Measurements from ENCODE around the gene CYP2R1.
A peak's percentile ranks its signal among the peaks of the same experiment; 100 is the strongest.

CYP2R1 gene

DNA sequence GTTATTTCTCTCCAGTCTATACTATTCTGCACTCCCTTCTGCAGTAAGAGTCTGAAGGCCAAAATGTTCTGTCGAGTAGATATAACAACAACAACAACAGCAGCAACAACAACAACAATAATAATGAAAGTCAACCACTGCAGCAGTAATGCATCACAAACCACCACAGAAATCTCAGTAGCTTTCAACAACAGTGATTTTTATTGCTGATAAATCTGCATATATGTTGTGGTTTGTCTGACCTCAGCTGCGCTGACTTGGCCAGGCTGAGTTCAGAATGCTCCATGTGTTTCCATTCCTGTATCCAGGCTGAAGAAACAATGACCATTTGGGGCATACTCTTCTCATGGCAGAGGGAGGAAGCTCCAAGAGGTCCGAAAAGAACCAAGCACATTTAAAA lies 32.3 kb upstream of the CYP2R1 start:
- in situ Hi-C loops (cut with MboI; ENCODE audit: low sequenced_read_pairs, unreplicated experiment), result no loop called here
- TF ChIP-seq, protein P1, sequence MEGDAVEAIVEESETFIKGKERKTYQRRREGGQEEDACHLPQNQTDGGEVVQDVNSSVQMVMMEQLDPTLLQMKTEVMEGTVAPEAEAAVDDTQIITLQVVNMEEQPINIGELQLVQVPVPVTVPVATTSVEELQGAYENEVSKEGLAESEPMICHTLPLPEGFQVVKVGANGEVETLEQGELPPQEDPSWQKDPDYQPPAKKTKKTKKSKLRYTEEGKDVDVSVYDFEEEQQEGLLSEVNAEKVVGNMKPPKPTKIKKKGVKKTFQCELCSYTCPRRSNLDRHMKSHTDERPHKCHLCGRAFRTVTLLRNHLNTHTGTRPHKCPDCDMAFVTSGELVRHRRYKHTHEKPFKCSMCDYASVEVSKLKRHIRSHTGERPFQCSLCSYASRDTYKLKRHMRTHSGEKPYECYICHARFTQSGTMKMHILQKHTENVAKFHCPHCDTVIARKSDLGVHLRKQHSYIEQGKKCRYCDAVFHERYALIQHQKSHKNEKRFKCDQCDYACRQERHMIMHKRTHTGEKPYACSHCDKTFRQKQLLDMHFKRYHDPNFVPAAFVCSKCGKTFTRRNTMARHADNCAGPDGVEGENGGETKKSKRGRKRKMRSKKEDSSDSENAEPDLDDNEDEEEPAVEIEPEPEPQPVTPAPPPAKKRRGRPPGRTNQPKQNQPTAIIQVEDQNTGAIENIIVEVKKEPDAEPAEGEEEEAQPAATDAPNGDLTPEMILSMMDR (IDR thresholded peaks at IDR 0.05; ENCODE audit: borderline replicate concordance, control extremely low read depth, extremely low read depth, insufficient read depth, missing control alignments), result no peak
- DNase-seq (ENCODE audit: low spot score), result no peak

DNA sequence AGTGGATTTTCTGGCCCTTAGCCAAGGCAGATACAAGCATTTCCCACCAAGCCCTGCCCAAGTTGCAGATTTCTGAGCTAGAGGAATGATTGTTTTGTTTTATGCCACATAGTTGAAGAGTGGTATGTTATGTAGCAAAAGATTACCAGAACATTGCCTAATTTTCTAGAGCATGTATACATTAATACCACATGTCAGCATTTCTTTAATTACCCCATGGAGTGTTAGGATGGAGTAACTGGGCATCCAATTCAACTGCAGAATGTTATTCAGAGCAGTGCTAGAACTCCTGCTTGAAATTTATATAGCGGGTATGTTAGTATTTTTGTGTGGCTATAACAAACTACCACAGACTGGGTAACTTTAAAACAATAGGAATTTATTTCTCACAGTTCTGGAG lies 24.4 kb upstream of the CYP2R1 start:
- no peak for DNase-seq (ENCODE audit: low spot score)
- in situ Hi-C loops (cut with MboI; ENCODE audit: low sequenced_read_pairs, unreplicated experiment), result no loop called here
- TF ChIP-seq, protein P1 (IDR thresholded peaks at IDR 0.05; ENCODE audit: borderline replicate concordance, control extremely low read depth, extremely low read depth, insufficient read depth, missing control alignments), result no peak

DNA sequence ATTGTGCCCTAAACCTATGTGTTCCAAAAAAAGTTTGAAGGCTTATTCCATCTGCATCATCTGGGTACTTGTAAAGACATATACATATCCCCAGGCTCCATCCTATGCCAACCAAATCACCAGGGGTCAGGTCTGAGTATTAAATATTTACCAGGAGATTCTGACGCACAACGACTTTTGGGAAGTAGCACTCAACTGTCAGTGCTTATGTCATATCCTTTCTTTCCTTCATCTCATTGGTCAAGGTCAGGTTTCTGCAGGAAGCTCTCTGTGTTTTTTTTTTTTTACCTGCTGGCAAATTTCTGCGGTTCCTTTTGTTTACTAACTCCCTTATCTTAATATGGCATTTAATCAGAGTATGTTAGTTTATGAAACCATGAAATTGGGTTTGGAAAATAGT lies 22.5 kb upstream of the CYP2R1 start:
- in situ Hi-C loops (cut with MboI; ENCODE audit: low sequenced_read_pairs, unreplicated experiment), result no loop called here
- TF ChIP-seq, protein P1 (IDR thresholded peaks at IDR 0.05; ENCODE audit: borderline replicate concordance, control extremely low read depth, extremely low read depth, insufficient read depth, missing control alignments), result no peak
- DNase-seq (ENCODE audit: low spot score), result no peak

DNA sequence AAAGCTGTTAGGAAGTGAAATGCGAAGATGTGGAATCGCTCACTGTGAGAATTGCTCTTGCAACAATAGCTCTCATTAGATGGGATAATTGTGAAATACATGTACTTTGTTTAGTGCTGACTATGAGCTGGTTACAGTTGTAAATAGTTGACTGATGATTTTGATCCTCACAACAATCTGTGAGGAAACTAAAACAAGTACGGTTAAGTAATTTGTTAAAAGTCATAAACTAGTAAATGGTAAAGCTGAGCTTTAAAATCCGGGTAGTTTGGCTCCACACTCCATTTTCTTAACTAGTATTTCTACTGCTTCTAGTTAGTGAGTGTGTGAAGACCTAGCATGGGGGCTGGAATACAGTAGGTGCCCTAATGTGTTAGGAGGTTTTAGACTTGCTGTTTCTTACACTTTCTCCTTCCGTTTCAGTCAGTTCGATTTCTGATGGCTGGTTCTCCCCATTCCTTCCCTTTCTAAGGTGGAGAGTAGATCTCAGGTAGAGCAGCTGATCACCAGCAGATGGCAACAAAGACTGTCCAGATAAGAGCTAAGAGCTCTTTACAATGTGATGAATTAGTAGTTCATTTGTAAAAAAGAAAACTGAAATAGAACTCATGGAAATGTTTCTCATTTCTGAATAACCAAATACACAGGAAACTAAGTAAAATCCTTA lies 16.3 kb upstream of the CYP2R1 start:
- DNase-seq (ENCODE audit: low spot score), result peak; percentile 32
- TF ChIP-seq, protein P1 (IDR thresholded peaks at IDR 0.05; ENCODE audit: borderline replicate concordance, control extremely low read depth, extremely low read depth, insufficient read depth, missing control alignments), result peak; percentile 50
- in situ Hi-C loops (cut with MboI; ENCODE audit: low sequenced_read_pairs, unreplicated experiment), result loop anchor here (10.0 kb wide), 1 partner anchor 114 kb away; no protein-coding TSS in a partner anchor

DNA sequence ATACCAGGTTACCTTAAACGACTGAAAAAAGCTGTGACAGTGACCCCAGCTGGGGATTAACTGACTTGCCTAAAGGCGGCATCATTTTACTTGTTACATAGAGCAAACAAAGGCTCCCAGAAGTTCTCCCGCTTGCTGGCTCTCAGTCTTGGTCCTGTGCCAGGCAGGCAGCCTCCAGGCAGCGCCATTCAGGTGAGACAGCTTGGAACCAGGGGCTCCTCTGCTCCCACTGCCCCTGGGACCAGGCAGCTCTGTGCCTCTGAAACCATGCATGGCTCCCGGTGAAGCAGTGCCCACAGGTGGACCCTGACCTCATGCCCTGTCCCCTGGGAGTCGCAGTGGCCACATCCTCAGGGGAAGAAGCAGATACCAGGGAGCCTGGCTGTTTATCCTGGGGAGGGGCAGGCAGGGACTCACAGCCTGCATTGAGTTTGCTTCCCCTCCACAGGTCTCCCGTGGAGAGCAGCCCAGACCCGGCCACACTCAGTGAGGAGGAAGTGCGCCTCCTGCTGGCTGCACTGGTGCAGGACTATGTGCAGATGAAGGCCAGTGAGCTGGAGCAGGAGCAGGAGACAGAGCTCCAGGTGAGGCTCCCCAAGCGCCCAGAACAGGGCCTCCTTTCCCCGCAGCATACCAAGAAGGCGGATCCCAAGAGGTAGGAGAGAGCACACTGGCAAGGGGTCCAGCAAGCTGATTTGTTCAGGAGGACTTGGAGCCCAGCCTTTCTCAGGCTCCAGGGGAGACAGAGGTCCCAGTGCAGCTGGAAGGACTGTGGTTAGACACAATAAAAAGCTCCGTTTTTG lies 15.6 kb upstream of the CYP2R1 start:
- in situ Hi-C loops (cut with MboI; ENCODE audit: low sequenced_read_pairs, unreplicated experiment), result loop anchor here (10.0 kb wide), 1 partner anchor 113 kb away; no protein-coding TSS in a partner anchor

DNA sequence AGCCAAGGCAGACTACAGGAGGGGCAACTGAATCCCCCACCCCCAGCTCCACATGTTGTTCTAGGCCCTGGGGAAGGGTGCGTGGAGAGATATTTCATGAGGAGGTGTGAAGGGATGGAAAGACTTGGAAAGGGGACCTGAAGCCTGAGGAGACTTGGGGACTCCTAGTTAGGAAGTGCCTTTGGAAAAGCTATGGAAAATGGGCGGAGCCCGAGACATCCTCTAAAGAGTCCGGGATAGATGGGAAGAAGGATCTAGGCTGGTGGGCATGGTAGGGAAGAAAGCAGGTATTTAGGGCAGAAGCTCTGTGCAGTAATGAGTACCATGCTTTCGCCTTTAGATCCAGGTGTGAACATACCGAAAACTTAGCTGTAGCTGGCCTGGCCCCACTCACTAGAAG lies 15.0 kb upstream of the CYP2R1 start:
- in situ Hi-C loops (cut with MboI; ENCODE audit: low sequenced_read_pairs, unreplicated experiment), result loop anchor here (10.0 kb wide), 1 partner anchor 112 kb away; no protein-coding TSS in a partner anchor
- no peak for DNase-seq (ENCODE audit: low spot score)
- TF ChIP-seq, protein P1 (IDR thresholded peaks at IDR 0.05; ENCODE audit: borderline replicate concordance, control extremely low read depth, extremely low read depth, insufficient read depth, missing control alignments), result no peak

More for the DNA sequence above, 15.6 kb upstream of the CYP2R1 start:
- TF ChIP-seq, protein P1 (IDR thresholded peaks at IDR 0.05; ENCODE audit: borderline replicate concordance, control extremely low read depth, extremely low read depth, insufficient read depth, missing control alignments), result peak; percentile 88
- DNase-seq (ENCODE audit: low spot score), result peak; percentile 28

Data from GM13976 (cell line).